H1 (cell line): Measurements from ENCODE around the gene C12orf43. TPM values are rescaled to one million over a fixed set of nuclear protein-coding genes. Genes with fewer than 3 reads are reported as not detected.

Experiments
- CTCF ChIA-PET: fragments of 300-600 bp; sonication (Branson Sonifier 250); formaldehyde crosslinking; loops from one replicate; lab custom pipeline; 2021; ENCODE audit not compliant: partially characterized antibody; lab: Charles Lee
- POLR2A ChIA-PET: fragments of 300-600 bp; sonication (Branson Sonifier 250); formaldehyde crosslinking; loops from one replicate; lab custom pipeline; 2021; ENCODE audit warnings: inconsistent platforms; ENCODE audit not compliant: partially characterized antibody; lab: Charles Lee
- DNase-seq, 2 experiments: peaks; one replicate each; pipeline versions ENCODE4 v3.0.0 to v3.0.0-alpha.2; 2010 to 2022; ENCODE audit warnings: low spot score in 2 of 2, low read depth in 1 of 2, mixed read lengths in 1 of 2
- FAIRE-seq: peaks from 2 replicates; lab custom pipeline; 2011; peaks lifted over from hg19 to GRCh38; lab: Jason Lieb, UNC
- H2AFZ ChIP-seq: 2 replicates; pipeline ENCODE4 v1.8.1; 2012; ENCODE audit warnings: low read length, inconsistent platforms
- H2AK5ac ChIP-seq: 2 replicates; pipeline ENCODE4 v1.6.1; 2013; ENCODE audit warnings: low read depth, low read length
- H2BK120ac ChIP-seq: replicated peaks from 2 replicates; pipeline ENCODE3; 2013; ENCODE audit warnings: low read depth, low read length, inconsistent platforms
- H2BK12ac ChIP-seq: 2 replicates; pipeline ENCODE4 v1.6.1; 2013; ENCODE audit warnings: low read depth, low read length
- H2BK15ac ChIP-seq: 2 replicates; pipeline ENCODE4 v1.6.1; 2013; ENCODE audit warnings: low read length
- H2BK20ac ChIP-seq: 2 replicates; pipeline ENCODE4 v1.6.1; 2013; ENCODE audit warnings: low read length
- H2BK5ac ChIP-seq: 2 replicates; pipeline ENCODE4 v1.6.1; 2013; ENCODE audit warnings: low read depth, low read length
- H3K14ac ChIP-seq: 2 replicates; pipeline ENCODE4 v1.6.1; 2013; ENCODE audit warnings: inconsistent platforms; ENCODE audit not compliant: insufficient read length
- H3K18ac ChIP-seq: 2 replicates; pipeline ENCODE4 v1.6.1; 2013; ENCODE audit warnings: low read length; ENCODE audit errors: extremely low read depth
- H3K23ac ChIP-seq: 2 replicates; pipeline ENCODE4 v1.6.1; 2013; ENCODE audit warnings: inconsistent platforms; ENCODE audit not compliant: insufficient read length
- H3K23me2 ChIP-seq: 2 replicates; pipeline ENCODE4 v1.6.1; 2013; ENCODE audit warnings: low read depth, low read length
- H3K27ac ChIP-seq: 2 replicates; pipeline ENCODE4 v1.6.1; 2011; ENCODE audit warnings: low read depth, low read length, inconsistent platforms
- H3K27me3 ChIP-seq, 4 experiments: replicated peaks in 1 of 4; 1 replicate in 1 of 4; 2 replicates in 3 of 4; pipeline versions ENCODE4 v1.6.1 to v1.8.1; 2011 to 2013; ENCODE audit warnings: low read length in 3 of 4, mild to moderate bottlenecking in 3 of 4, inconsistent platforms in 2 of 4, mixed read lengths in 2 of 4, moderate library complexity in 1 of 4; ENCODE audit not compliant: control insufficient read depth in 3 of 4, insufficient read depth in 3 of 4; ENCODE audit errors: extremely low read depth in 1 of 4
- H3K36me3 ChIP-seq, 4 experiments: 2 replicates each; pipeline versions ENCODE4 v1.6.1 to v1.8.1; 2011 to 2013; ENCODE audit warnings: mild to moderate bottlenecking in 4 of 4, low read length in 3 of 4, moderate library complexity in 2 of 4, control low read depth in 1 of 4, inconsistent platforms in 1 of 4; ENCODE audit not compliant: insufficient read depth in 4 of 4, control insufficient read depth in 2 of 4
- H3K4ac ChIP-seq: replicated peaks from 2 replicates; pipeline ENCODE3; 2013; ENCODE audit warnings: low read length, low read depth, mixed read lengths, inconsistent platforms; ENCODE audit not compliant: insufficient read length
- H3K4me1 ChIP-seq, 4 experiments: replicated peaks in 1 of 4; 1 replicate in 1 of 4; 2 replicates in 3 of 4; pipeline versions ENCODE4 v1.6.1 to v1.8.1; 2011 to 2013; ENCODE audit warnings: low read length in 3 of 4, inconsistent platforms in 2 of 4, mixed read lengths in 1 of 4; ENCODE audit not compliant: insufficient read depth in 4 of 4, control insufficient read depth in 3 of 4
- H3K4me2 ChIP-seq, 2 experiments: 2 replicates each; pipeline versions ENCODE4 v1.6.1 to v1.8.1; 2011 to 2013; ENCODE audit warnings: low read depth in 2 of 2, low read length in 2 of 2, control low read depth in 1 of 2, inconsistent platforms in 1 of 2, mild to moderate bottlenecking in 1 of 2; ENCODE audit not compliant: insufficient read depth in 1 of 2
- H3K4me3 ChIP-seq, 4 experiments: fragments of 200-600, 300-600 bp in 1 of 4; sonication (generic), shearing (Covaris generic), sonication (Bioruptor Twin) in 1 of 4; 2 replicates each; pipeline versions ENCODE4 v1.5.1 to v1.8.1; 2011 to 2016; ENCODE audit warnings: low read length in 4 of 4, low read depth in 3 of 4, control low read depth in 2 of 4, inconsistent platforms in 2 of 4, mild to moderate bottlenecking in 2 of 4, mixed read lengths in 1 of 4, moderate library complexity in 1 of 4; ENCODE audit not compliant: insufficient read depth in 2 of 4; ENCODE audit errors: extremely low read depth in 1 of 4
- H3K56ac ChIP-seq: replicated peaks from 2 replicates; pipeline ENCODE3; 2013; ENCODE audit warnings: low read depth, mild to moderate bottlenecking, mixed read lengths, low read length, inconsistent platforms; ENCODE audit not compliant: insufficient read length
- H3K79me1 ChIP-seq: 2 replicates; pipeline ENCODE4 v1.6.1; 2013; ENCODE audit warnings: low read depth, low read length, control low read depth
- H3K79me2 ChIP-seq, 2 experiments: 2 replicates each; pipeline versions ENCODE4 v1.6.1 to v1.8.1; 2012 to 2013; ENCODE audit warnings: low read length in 2 of 2, mild to moderate bottlenecking in 2 of 2, inconsistent platforms in 1 of 2; ENCODE audit not compliant: insufficient read depth in 2 of 2, control insufficient read depth in 1 of 2
- H3K9ac ChIP-seq, 4 experiments: replicated peaks in 1 of 4; 1 replicate in 1 of 4; 2 replicates in 3 of 4; pipeline versions ENCODE4 v1.6.1 to v1.8.1; 2011 to 2013; ENCODE audit warnings: low read depth in 3 of 4, low read length in 3 of 4, control low read depth in 2 of 4, mild to moderate bottlenecking in 2 of 4, moderate library complexity in 2 of 4, inconsistent platforms in 1 of 4; ENCODE audit errors: extremely low read depth in 1 of 4
- H3K9me3 ChIP-seq, 2 experiments: 2 replicates each; pipeline versions ENCODE4 v1.6.1 to v1.8.1; 2012 to 2013; ENCODE audit warnings: mild to moderate bottlenecking in 2 of 2, moderate library complexity in 2 of 2, control low read depth in 1 of 2, inconsistent platforms in 1 of 2, low read depth in 1 of 2, low read length in 1 of 2, mixed read lengths in 1 of 2; ENCODE audit not compliant: insufficient read depth in 2 of 2
- H4K20me1 ChIP-seq, 2 experiments: replicated peaks in 1 of 2; 2 replicates each; pipeline versions ENCODE3 to v1.8.1; 2011 to 2013; ENCODE audit warnings: inconsistent platforms in 2 of 2, low read length in 2 of 2, mild to moderate bottlenecking in 1 of 2; ENCODE audit not compliant: insufficient read depth in 2 of 2, control insufficient read depth in 1 of 2
- H4K5ac ChIP-seq: 2 replicates; pipeline ENCODE4 v1.6.1; 2013; ENCODE audit warnings: low read length, low read depth, mixed read lengths, inconsistent platforms; ENCODE audit not compliant: insufficient read length
- H4K8ac ChIP-seq: 2 replicates; pipeline ENCODE4 v1.8.0; 2013; ENCODE audit warnings: mild to moderate bottlenecking, moderate library complexity, low read length, inconsistent platforms; ENCODE audit not compliant: insufficient read depth; ENCODE audit errors: extremely low read depth
- H4K91ac ChIP-seq: replicated peaks from 2 replicates; pipeline ENCODE3; 2013; ENCODE audit warnings: low read length, mixed read lengths, inconsistent platforms; ENCODE audit not compliant: insufficient read length
- RXRA ChIP-seq: IDR thresholded peaks from 2 replicates; pipeline ENCODE4 v1.6.1; 2011; ENCODE audit warnings: low read depth, mild to moderate bottlenecking, low read length, moderate library complexity; ENCODE audit not compliant: insufficient read depth
- SAP30 ChIP-seq: fragments of 300-600 bp; sonication (generic); IDR thresholded peaks from 2 replicates; pipeline ENCODE4 v1.7.1; 2012; ENCODE audit warnings: low read length, moderate library complexity, mild to moderate bottlenecking, inconsistent platforms; ENCODE audit not compliant: insufficient read depth, insufficient replicate concordance
- WGBS, 2 experiments: shearing (Covaris generic) in 1 of 2; methylation state at CpG; one replicate each; pipeline versions ENCODE4 v1.1.6 to v1.1.7; 2013 to 2015; ENCODE audit warnings: low lambda C conversion rate in 2 of 2, mixed read lengths in 2 of 2, inconsistent platforms in 1 of 2, low coverage in 1 of 2, missing lambda C conversion rate in 1 of 2; ENCODE audit not compliant: insufficient replicate concordance in 2 of 2, insufficient coverage in 1 of 2, insufficient read length in 1 of 2; ENCODE audit errors: extremely low coverage in 1 of 2, missing lambda C conversion rate in 1 of 2; 5-methylcytosine and 5-hydroxymethylcytosine counted together
- polyA plus RNA-seq, 7 experiments: library from polyadenylated mRNA; depleted of rRNA in 3 of 7; stranded (reverse) in 5 of 7; unstranded in 2 of 7; fragments of >200 nt in 5 of 7; fragments of 200-250 nt in 2 of 7; gene quantifications; 1 replicate in 5 of 7; 2 replicates in 1 of 7; 4 replicates in 1 of 7; pipeline versions ENCODE4 v1.2.1 to v1.2.3, GENCODE V29; 2011 to 2013; ENCODE audit warnings: missing spikeins in 2 of 7, mixed read lengths in 2 of 7
- total RNA-seq: library from RNA; stranded (reverse); fragmentation: NEBNext Ultra II Directional; extraction: Animal tissue kit (Norgen Biotek cat#: 25700); gene quantifications from 2 replicates; pipeline ENCODE4 v1.2.1, GENCODE V29; 2021

The C12orf43 gene
- total and polyA plus RNA-seq, 2 of the 8 experiments (the other 6 are each of a cell fraction or from before 2014, with no cell fraction given) = 9.2 to 22.3 TPM

DNA sequence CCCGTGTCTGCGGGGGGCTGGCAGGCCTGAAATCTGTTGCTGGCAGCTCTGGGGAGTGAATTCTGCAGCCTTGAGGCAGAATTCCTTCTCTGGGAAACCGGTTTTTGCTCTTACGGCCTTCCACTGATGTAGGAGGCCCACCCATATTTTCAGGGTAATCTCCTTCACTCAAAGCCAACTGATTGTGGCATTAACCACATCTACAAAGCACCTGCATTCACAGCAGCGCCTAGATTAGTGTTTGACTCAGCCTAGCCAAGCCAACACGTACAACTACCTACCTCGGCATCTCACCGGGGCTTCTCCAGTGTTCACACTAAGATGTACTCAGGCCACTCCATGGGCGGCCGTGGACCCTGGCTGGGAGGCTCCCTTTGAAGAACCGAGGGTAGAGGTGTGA lies 15.8 kb downstream of the C12orf43 start:
- ChIA-PET CTCF (interaction anchor here (0.6 to 1.7 kb wide), 6 partner anchors 9 to 57 kb away, joined by 3 to 9 read pairs (median 3); partner anchors contain the start of gene HNF1A), POLR2A (interaction anchor here (1.1 kb wide), 1 partner anchor 10 kb away, joined by 5 read pairs; no protein-coding TSS in a partner anchor)
- Histone ChIP-seq H3K79me1 (no peaks in the 10 kb centered on the region), H3K9me3 (no peaks in the 10 kb centered on the region), H2AK5ac (no peak overlapping the region), H4K8ac (no peak overlapping the region), H2BK120ac (no peak overlapping the region), H3K36me3 (peaks cover 11 to 22% (median 14%) of the 10 kb centered on the region in 4 experiments), H3K4me3 (no peak overlapping the region), H3K9ac (no peak overlapping the region), H4K5ac (no peak overlapping the region), H2BK15ac (no peak overlapping the region), H2BK12ac (no peak overlapping the region), H3K18ac (no peak overlapping the region), H3K23ac (no peak overlapping the region), H3K4ac (no peak overlapping the region), H3K4me2 (no peak overlapping the region), H3K23me2 (peaks cover 3% of the 10 kb centered on the region; the same call in 1 of the 2 replicates), H3K27ac (no peak overlapping the region), H3K79me2 (no peaks in the 10 kb centered on the region), H3K14ac (no peak overlapping the region), H2BK5ac (no peak overlapping the region), H2AFZ (no peak overlapping the region), H3K27me3 (no peaks in the 10 kb centered on the region), H2BK20ac (no peak overlapping the region), H4K91ac (no peak overlapping the region), H3K4me1 (peaks cover 2 to 6% (median 3%) of the 10 kb centered on the region in 4 experiments; a peak in 6 of 7 replicates), H4K20me1 (peaks cover 0 to 3% of the 10 kb centered on the region in 2 experiments), H3K56ac (no peak overlapping the region)
- TF ChIP-seq RXRA (no peak), SAP30 (no peak)
- WGBS, 2 experiments = 86% methylated on average over 11 of the region's 11 CpGs; no CpG with 5 or more reads in 1 of the 2 experiments
- no peak for DNase-seq
- FAIRE-seq = no peak
